ENCODE measurements around the gene ABCC4.

GRCh38 chr13:95193509-95194230 lies 107.6 kb downstream of the ABCC4 start:
- no peak for TF ChIP-seq CTCF (IDR thresholded peaks at IDR 0.05 in 8 of 11, conservative IDR thresholded peaks at IDR 0.05 in 3 of 11)
- TF ChIP-seq POLR2A (IDR thresholded peaks at IDR 0.05) = no peak
- no peak for TF ChIP-seq POLR2AphosphoS5 (IDR thresholded peaks at IDR 0.05)

All from spleen (tissue), 7 donors.